Measurements from ENCODE around the gene LTN1.

Gene LTN1

DNA sequence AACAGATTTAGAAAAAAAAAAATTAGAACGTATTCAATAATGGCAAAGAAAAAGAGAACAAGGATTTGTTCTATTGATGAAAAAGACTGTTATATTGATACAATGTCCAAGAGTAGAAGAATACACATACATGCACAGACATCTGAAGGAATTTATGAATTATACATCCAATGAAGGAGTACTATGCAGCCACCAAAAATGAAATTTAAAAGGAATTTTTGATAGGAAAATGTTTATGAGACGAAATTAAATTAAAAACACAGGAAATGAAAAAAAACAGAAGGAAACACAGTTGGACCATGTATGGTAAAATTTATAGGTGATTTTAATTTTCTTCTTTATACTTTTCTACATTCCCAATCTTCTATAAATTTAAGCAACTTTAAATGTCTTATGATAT is 110.3 kb downstream of the LTN1 start:
- no peaks in the 10 kb centered on the region for H4K20me1 ChIP-seq (ENCODE audit: low read depth, low read length)
- no peaks in the 10 kb centered on the region; the same call in 1 of the 2 replicates for H3K79me2 ChIP-seq (ENCODE audit: insufficient read depth, low read length)
- TF ChIP-seq, protein P1, sequence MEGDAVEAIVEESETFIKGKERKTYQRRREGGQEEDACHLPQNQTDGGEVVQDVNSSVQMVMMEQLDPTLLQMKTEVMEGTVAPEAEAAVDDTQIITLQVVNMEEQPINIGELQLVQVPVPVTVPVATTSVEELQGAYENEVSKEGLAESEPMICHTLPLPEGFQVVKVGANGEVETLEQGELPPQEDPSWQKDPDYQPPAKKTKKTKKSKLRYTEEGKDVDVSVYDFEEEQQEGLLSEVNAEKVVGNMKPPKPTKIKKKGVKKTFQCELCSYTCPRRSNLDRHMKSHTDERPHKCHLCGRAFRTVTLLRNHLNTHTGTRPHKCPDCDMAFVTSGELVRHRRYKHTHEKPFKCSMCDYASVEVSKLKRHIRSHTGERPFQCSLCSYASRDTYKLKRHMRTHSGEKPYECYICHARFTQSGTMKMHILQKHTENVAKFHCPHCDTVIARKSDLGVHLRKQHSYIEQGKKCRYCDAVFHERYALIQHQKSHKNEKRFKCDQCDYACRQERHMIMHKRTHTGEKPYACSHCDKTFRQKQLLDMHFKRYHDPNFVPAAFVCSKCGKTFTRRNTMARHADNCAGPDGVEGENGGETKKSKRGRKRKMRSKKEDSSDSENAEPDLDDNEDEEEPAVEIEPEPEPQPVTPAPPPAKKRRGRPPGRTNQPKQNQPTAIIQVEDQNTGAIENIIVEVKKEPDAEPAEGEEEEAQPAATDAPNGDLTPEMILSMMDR (IDR thresholded peaks at IDR 0.05; ENCODE audit: insufficient read depth, low read length, poor library complexity, severe bottlenecking): no peak
- no peak for TF ChIP-seq EZH2phosphoT487 (conservative IDR thresholded peaks at IDR 0.05; ENCODE audit: low read length)
- H3K4me3 ChIP-seq (ENCODE audit: insufficient read depth, low read length, poor library complexity, severe bottlenecking): no peak overlapping the region
- no peak overlapping the region for H3K4me2 ChIP-seq (ENCODE audit: low read depth, low read length, poor library complexity, severe bottlenecking)
- H3F3A ChIP-seq (ENCODE audit: insufficient read depth): peaks cover 14% of the 10 kb centered on the region; the same call in 1 of the 2 replicates
- H3K9me3 ChIP-seq (ENCODE audit: insufficient read depth, low read length): no peaks in the 10 kb centered on the region
- no peaks in the 10 kb centered on the region for H3K9me2 ChIP-seq (replicated peaks; ENCODE audit: insufficient read depth, low read length)
- H2AFZ ChIP-seq (ENCODE audit: low read depth, low read length, severe bottlenecking): no peak overlapping the region
- H3K27me3 ChIP-seq (ENCODE audit: low read length): no peaks in the 10 kb centered on the region
- H3K27ac ChIP-seq (ENCODE audit: low read depth, low read length): no peak overlapping the region
- peaks cover 22% of the 10 kb centered on the region for H3K36me3 ChIP-seq (ENCODE audit: low read length)
- H3K9ac ChIP-seq (ENCODE audit: low read length): no peak overlapping the region

All from SU-DHL-6 (cell line).